ENCODE results near the gene TRIM64. TPM values are rescaled to one million over a fixed set of nuclear protein-coding genes. Genes with fewer than 3 reads are reported as not detected.
"Not testable (repeated sequence)": the region's sequence is repeated elsewhere in the genome, so short reads cannot be mapped to it uniquely, and the experiment has no call there.

The TRIM64 gene
- total RNA-seq (2011; cell fraction: chromatin; rRNA removed; ENCODE audit: low replicate concordance), result not detected in 2 replicates
- not detected in 2 replicates for total RNA-seq (2011; cell fraction: nucleolus; rRNA removed)
- total RNA-seq (2011; cell fraction: nucleoplasm; rRNA removed), result not detected in 2 replicates
- not detected in 2 replicates for total RNA-seq (2014; rRNA removed)
- not detected in 2 replicates for total RNA-seq (2014; rRNA removed; fragmentation: Illumina TruSeq; extraction: Trizol)
- not detected in 2 replicates for total RNA-seq (2015; rRNA removed; fragmentation: Illumina TruSeq; extraction: Trizol)
- total RNA-seq (2021), result not detected in 2 replicates
- not detected in 2 replicates for polyA plus RNA-seq (2011; rRNA removed)
- not detected in 2 replicates for polyA plus RNA-seq (2011; cell fraction: cytosol; rRNA removed)
- not detected in 2 replicates for polyA plus RNA-seq (2011; cell fraction: nucleus; rRNA removed)
- not detected in 2 replicates for polyA plus RNA-seq (2012)
- polyA plus RNA-seq (2014; fragmentation: Illumina TruSeq; extraction: Trizol), result not detected in 2 replicates
- polyA plus RNA-seq (2014; fragmentation: Nextera tagmentation; extraction: Ambion mirVana), result not detected
- not detected in 2 replicates for polyA plus RNA-seq (2014; rRNA removed)
- not detected in 2 replicates for polyA minus RNA-seq (2011; rRNA and poly(A)+ RNA removed)
- polyA minus RNA-seq (2011; cell fraction: cytosol; rRNA and poly(A)+ RNA removed), result not detected in 2 replicates
- not detected in 2 replicates for polyA minus RNA-seq (2011; cell fraction: nucleus; rRNA and poly(A)+ RNA removed)
- Bru-seq, nascent RNA, result not detected
- not detected for BruChase-seq, experiment 1, labeled RNA remaining after a 2-hour chase
- BruChase-seq, experiment 2, labeled RNA remaining after a 6-hour chase, result not detected
- long read RNA-seq, experiment 1, result 0 reads
- long read RNA-seq, experiment 2, result 0 reads
- long read RNA-seq, experiment 3, result 0 reads

GRCh38 chr11:89965737-89966136 is at the start of gene TRIM64:
Gene TRIM64, plus strand, starts transcription at chr11:89966037. Its CDS starts 2,467 bp downstream, at chr11:89968504.
- H3K27ac ChIP-seq (ENCODE audit: extremely low read depth, low read depth, low read length); H3K9me1 ChIP-seq (ENCODE audit: control insufficient read depth, insufficient read depth, low read length); H3K4me1 ChIP-seq (replicated peaks in 1 of 2; ENCODE audit: control insufficient read depth in 2 of 2, insufficient read depth in 2 of 2, low read length in 2 of 2); BruUV-seq (replicated peaks); POLR2A ChIA-PET; H3K4me2 ChIP-seq (ENCODE audit: insufficient read depth, low read length); H3K27me3 ChIP-seq (ENCODE audit: control insufficient read depth in 2 of 2, insufficient read depth in 2 of 2, low read length in 2 of 2); FAIRE-seq; H3K36me3 ChIP-seq (ENCODE audit: control insufficient read depth, insufficient read depth, low read length); ATAC-seq; H3K4me3 ChIP-seq; H3K79me2 ChIP-seq (ENCODE audit: control insufficient read depth, insufficient read depth, low read length); H3K9ac ChIP-seq (ENCODE audit: insufficient read depth in 1 of 2, low read depth in 2 of 2, low read length in 2 of 2); H3K9me3 ChIP-seq (replicated peaks; ENCODE audit: control insufficient read depth, insufficient read depth, low read depth, low read length); CTCF ChIA-PET (ENCODE audit: low intra/inter-chr PET ratio); H2AFZ ChIP-seq (ENCODE audit: low read depth, low read length); H4K20me1 ChIP-seq (replicated peaks; ENCODE audit: control insufficient read depth, insufficient read depth, low read length); intact Hi-C loops (cut with micrococcal nuclease); DNase-seq (ENCODE audit: extremely low read depth in 1 of 4, low spot score in 3 of 4); in situ Hi-C loops (cut with MboI): not testable (repeated sequence)
- WGBS (ENCODE audit: insufficient coverage, low coverage, missing lambda C conversion rate), result no CpG with 5 or more reads among the region's 4 CpGs

- FAIRE-seq (no peak), DNase-seq (ENCODE audit: extremely low read depth in 1 of 4, low spot score in 3 of 4) (peak in 1 of 4 experiments; percentile 1), ATAC-seq (no peak)
- CTCF ChIA-PET (ENCODE audit: low intra/inter-chr PET ratio), result no interaction called here
- H3K4me1 ChIP-seq (replicated peaks in 1 of 2; ENCODE audit: control insufficient read depth in 2 of 2, insufficient read depth in 2 of 2, low read length in 2 of 2), result no peaks in the 10 kb centered on the region
- H2AFZ ChIP-seq (ENCODE audit: low read depth, low read length), result no peak within 1 kb of the TSS
- 0% methylated on average over 3 of the region's 3 CpGs for WGBS (ENCODE audit: insufficient coverage, low coverage, missing lambda C conversion rate)
- in situ Hi-C loops (cut with MboI) (no loop called here), intact Hi-C loops (cut with micrococcal nuclease) (no loop called here)
- no peaks in the 10 kb centered on the region for H3K27me3 ChIP-seq (ENCODE audit: control insufficient read depth in 2 of 2, insufficient read depth in 2 of 2, low read length in 2 of 2)
- no peaks in the 10 kb centered on the region for H3K9me1 ChIP-seq (ENCODE audit: control insufficient read depth, insufficient read depth, low read length)
- no peaks in the 10 kb centered on the region for H3K9me3 ChIP-seq (replicated peaks; ENCODE audit: control insufficient read depth, insufficient read depth, low read depth, low read length)
- H3K36me3 ChIP-seq (ENCODE audit: control insufficient read depth, insufficient read depth, low read length), result no peaks in the 10 kb centered on the region
- H3K9ac ChIP-seq (ENCODE audit: insufficient read depth in 1 of 2, low read depth in 2 of 2, low read length in 2 of 2), result no peak within 1 kb of the TSS
- H3K27ac ChIP-seq (ENCODE audit: extremely low read depth, low read depth, low read length), result no peak within 1 kb of the TSS
- H3K4me3 ChIP-seq, result no peak within 1 kb of the TSS
- H3K4me2 ChIP-seq (ENCODE audit: insufficient read depth, low read length), result no peak within 1 kb of the TSS
- H4K20me1 ChIP-seq (replicated peaks; ENCODE audit: control insufficient read depth, insufficient read depth, low read length), result no peaks in the 10 kb centered on the region
- POLR2A ChIA-PET, result no interaction called here
- no TSS peak for BruUV-seq (replicated peaks)
- H3K79me2 ChIP-seq (ENCODE audit: control insufficient read depth, insufficient read depth, low read length), result no peaks in the 10 kb centered on the region
- TF ChIP-seq STAT5A (IDR thresholded peaks at IDR 0.05; ENCODE audit: borderline replicate concordance, low read length) (no peak), ZNF143 (CRISPR knock-in tag; IDR thresholded peaks at IDR 0.05) (no peak), MXI1 (IDR thresholded peaks at IDR 0.05; ENCODE audit: low read depth, low read length) (no peak), MTA3 (IDR thresholded peaks at IDR 0.05; ENCODE audit: borderline replicate concordance) (no peak), EP300 (IDR thresholded peaks at IDR 0.05; ENCODE audit: low read length) (no peak), KLF16 (IDR thresholded peaks at IDR 0.05) (no peak), ETV5 (CRISPR knock-in tag; IDR thresholded peaks at IDR 0.05; ENCODE audit: low read depth) (no peak), ZBTB43 (CRISPR knock-in tag; IDR thresholded peaks at IDR 0.05) (no peak), EGR1 (conservative IDR thresholded peaks at IDR 0.05) (no peak), SNRNP70 (optimal IDR thresholded peaks at IDR 0.05; ENCODE audit: low read depth, low read length) (no peak), FOXK2 (conservative IDR thresholded peaks at IDR 0.05 in 1 of 2, IDR thresholded peaks at IDR 0.05 in 1 of 2; ENCODE audit: low read depth in 2 of 2) (no peak), MIER1 (IDR thresholded peaks at IDR 0.05; ENCODE audit: low read depth) (no peak), SMARCC2 (IDR thresholded peaks at IDR 0.05; ENCODE audit: low read depth) (no peak)
Measured at GRCh38 chr11:89922195-89922660, 43.6 kb upstream of the TRIM64 start, which contains the start of gene TRIM49D1. Gene TRIM49D1, minus strand, starts transcription at chr11:89922245. Its CDS starts 4,535 bp downstream, at chr11:89917710.

All from K562 (cell line).